Measurements from ENCODE around the gene FDX1.

The FDX1 gene

GRCh38 chr11:110470716-110471115 lies 41.0 kb downstream of the FDX1 start:
- peak; percentile 29 for DNase-seq

- DNase-seq = peak; percentile 30
Observed at GRCh38 chr11:110471371-110471770, 41.6 kb downstream of the FDX1 start.

- peak; percentile 44 for DNase-seq
Observed at GRCh38 chr11:110472858-110473257, 43.1 kb downstream of the FDX1 start.

- DNase-seq = no peak
Observed at GRCh38 chr11:110473706-110474105, 44.0 kb downstream of the FDX1 start.

GRCh38 chr11:110474578-110474977 lies 44.8 kb downstream of the FDX1 start:
- no peak for DNase-seq

- no peak for DNase-seq
Observed at GRCh38 chr11:110475671-110476070, 45.9 kb downstream of the FDX1 start.

- DNase-seq = no peak
Observed at GRCh38 chr11:110478410-110478809, 48.7 kb downstream of the FDX1 start.

- peak; percentile 14 for DNase-seq
Observed at GRCh38 chr11:110479108-110480101, 49.7 kb downstream of the FDX1 start.

- DNase-seq = no peak
Observed at GRCh38 chr11:110481523-110481922, 51.8 kb downstream of the FDX1 start.

- no peak for DNase-seq
Observed at GRCh38 chr11:110486156-110486555, 56.4 kb downstream of the FDX1 start.

- no peak for DNase-seq
Observed at GRCh38 chr11:110488446-110488845, 58.7 kb downstream of the FDX1 start.

GRCh38 chr11:110490886-110491285 lies 61.1 kb downstream of the FDX1 start:
- DNase-seq = peak; percentile 71

GRCh38 chr11:110491577-110492320 lies 62.0 kb downstream of the FDX1 start:
- DNase-seq = no peak

GRCh38 chr11:110492321-110492685 lies 62.6 kb downstream of the FDX1 start:
- no peak for DNase-seq

GRCh38 chr11:110493346-110493745 lies 63.6 kb downstream of the FDX1 start:
- DNase-seq = no peak

- DNase-seq = no peak
Observed at GRCh38 chr11:110497231-110497978, 67.7 kb downstream of the FDX1 start.

- DNase-seq = no peak
Observed at GRCh38 chr11:110501428-110501827, 71.7 kb downstream of the FDX1 start.

- DNase-seq = no peak
Observed at GRCh38 chr11:110505528-110506284, 76.0 kb downstream of the FDX1 start.

GRCh38 chr11:110507328-110507727 lies 77.6 kb downstream of the FDX1 start:
- DNase-seq = no peak

GRCh38 chr11:110508786-110509185 lies 79.0 kb downstream of the FDX1 start:
- DNase-seq = no peak

GRCh38 chr11:110509472-110509871 lies 79.7 kb downstream of the FDX1 start:
- DNase-seq = no peak

- no peak for DNase-seq
Observed at GRCh38 chr11:110512026-110512425, 82.3 kb downstream of the FDX1 start.

Data from EL (cell line).